Measurements from ENCODE around the gene OR5K1.

Gene OR5K1

DNA sequence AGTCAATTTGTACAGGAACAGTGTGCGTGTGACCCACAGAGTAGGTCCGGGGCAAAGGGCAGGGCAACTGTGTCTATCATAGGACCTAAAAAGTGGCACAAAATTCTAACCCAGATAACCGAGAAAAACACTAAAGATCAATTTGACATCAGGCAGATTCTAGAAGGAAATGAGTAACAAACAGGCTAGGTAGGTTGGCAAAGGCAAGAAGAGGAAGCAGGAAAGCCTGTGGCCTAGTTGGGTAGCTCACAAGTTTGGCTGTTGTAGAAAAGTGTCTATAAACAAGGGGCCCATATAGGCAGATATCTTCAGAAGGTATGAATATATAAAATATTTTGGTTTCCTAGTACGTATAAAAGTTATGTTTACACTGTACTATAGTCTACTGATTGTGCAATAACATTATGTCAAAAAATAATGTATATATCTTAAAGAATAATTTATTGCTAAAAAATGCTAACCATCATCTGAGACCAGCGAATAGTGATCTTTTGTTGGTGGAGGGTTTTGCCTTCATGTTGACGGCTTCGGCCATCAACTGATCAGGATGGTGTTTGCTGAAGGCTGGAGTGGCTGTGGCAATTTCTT lies 13.3 kb upstream of the OR5K1 start:
- Mint-ChIP-seq H3K36me3 (ENCODE audit: low read depth) (no peaks in the 10 kb centered on the region), H3K27me3 (ENCODE audit: low read depth) (peaks cover 3% of the 10 kb centered on the region), H3K4me1 (no peaks in the 10 kb centered on the region), H3K4me3 (no peak overlapping the region), H3K27ac (no peak overlapping the region), H3K9me3 (no peaks in the 10 kb centered on the region)
- TF ChIP-seq, protein P1, sequence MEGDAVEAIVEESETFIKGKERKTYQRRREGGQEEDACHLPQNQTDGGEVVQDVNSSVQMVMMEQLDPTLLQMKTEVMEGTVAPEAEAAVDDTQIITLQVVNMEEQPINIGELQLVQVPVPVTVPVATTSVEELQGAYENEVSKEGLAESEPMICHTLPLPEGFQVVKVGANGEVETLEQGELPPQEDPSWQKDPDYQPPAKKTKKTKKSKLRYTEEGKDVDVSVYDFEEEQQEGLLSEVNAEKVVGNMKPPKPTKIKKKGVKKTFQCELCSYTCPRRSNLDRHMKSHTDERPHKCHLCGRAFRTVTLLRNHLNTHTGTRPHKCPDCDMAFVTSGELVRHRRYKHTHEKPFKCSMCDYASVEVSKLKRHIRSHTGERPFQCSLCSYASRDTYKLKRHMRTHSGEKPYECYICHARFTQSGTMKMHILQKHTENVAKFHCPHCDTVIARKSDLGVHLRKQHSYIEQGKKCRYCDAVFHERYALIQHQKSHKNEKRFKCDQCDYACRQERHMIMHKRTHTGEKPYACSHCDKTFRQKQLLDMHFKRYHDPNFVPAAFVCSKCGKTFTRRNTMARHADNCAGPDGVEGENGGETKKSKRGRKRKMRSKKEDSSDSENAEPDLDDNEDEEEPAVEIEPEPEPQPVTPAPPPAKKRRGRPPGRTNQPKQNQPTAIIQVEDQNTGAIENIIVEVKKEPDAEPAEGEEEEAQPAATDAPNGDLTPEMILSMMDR (IDR thresholded peaks at IDR 0.05; ENCODE audit: unreplicated experiment in 3 of 3), result no peak

DNA sequence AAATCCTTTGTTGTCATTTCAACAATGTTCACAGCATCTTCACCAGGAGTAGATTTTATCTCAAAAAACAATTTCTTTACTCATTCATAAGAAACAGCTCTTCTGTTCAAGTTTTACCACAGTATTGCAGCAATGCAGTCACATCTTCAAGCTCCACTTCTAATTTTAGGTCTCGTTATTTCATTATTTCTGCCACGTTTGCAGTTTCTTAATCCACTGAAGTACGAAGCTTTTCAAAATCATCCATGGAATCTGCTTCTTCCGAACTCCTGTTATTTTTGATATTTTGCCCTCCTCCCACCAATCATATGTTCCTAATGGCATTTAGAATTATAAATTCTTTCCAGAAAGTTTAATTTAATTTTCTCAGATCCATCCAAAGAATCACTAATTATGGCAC lies 12.6 kb upstream of the OR5K1 start:
- H3K27ac Mint-ChIP-seq, result no peak overlapping the region
- TF ChIP-seq, protein P1 (IDR thresholded peaks at IDR 0.05; ENCODE audit: unreplicated experiment in 3 of 3), result no peak
- no peaks in the 10 kb centered on the region for H3K9me3 Mint-ChIP-seq

DNA sequence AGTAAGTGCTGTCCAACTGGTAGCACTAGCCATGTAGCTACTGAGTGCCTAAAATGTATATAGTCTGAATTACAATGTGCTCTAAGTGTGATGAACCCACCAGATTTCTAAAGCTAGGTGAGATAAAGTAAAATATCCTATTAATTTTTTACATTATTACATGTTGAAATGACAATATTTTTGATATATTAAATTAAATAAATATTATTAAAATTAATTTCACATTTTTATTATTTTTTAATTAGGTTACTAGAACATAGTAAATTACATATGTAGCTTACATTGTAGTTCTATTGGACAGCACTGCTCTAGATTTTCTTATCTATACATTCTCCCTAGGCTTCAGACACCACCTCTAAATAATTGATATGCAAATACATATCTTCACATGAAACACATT lies 9.2 kb upstream of the OR5K1 start:
- H3K9me3 Mint-ChIP-seq, result no peaks in the 10 kb centered on the region
- TF ChIP-seq, protein P1 (IDR thresholded peaks at IDR 0.05; ENCODE audit: unreplicated experiment in 3 of 3), result no peak
- H3K27me3 Mint-ChIP-seq (ENCODE audit: low read depth), result no peaks in the 10 kb centered on the region
- H3K27ac Mint-ChIP-seq, result no peak overlapping the region
- no peaks in the 10 kb centered on the region for H3K36me3 Mint-ChIP-seq (ENCODE audit: low read depth)
- no peak overlapping the region for H3K4me3 Mint-ChIP-seq
- H3K4me1 Mint-ChIP-seq, result no peaks in the 10 kb centered on the region

More for the DNA sequence above, 12.6 kb upstream of the OR5K1 start:
- no peak overlapping the region for H3K4me3 Mint-ChIP-seq
- peaks cover 3% of the 10 kb centered on the region for H3K27me3 Mint-ChIP-seq (ENCODE audit: low read depth)
- H3K4me1 Mint-ChIP-seq, result no peaks in the 10 kb centered on the region
- no peaks in the 10 kb centered on the region for H3K36me3 Mint-ChIP-seq (ENCODE audit: low read depth)

DNA sequence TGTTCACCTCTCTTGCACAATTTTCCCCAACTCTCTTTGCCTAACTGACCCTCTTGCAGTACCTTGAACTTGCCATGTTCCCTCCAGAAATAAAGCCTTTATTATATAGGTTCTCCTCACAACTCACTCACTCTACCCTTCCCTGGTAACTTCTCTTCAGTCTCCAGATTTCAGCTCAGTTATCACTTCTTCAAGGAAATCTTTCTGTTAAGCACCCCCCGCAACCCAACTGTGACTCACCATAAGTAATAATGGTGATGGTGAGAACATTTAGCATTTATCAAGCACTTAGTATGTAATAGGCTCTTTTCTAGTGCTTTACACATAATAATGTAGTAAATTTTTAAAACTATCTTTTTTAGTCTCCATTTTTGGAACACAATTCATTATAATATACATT lies 8.1 kb upstream of the OR5K1 start:
- Mint-ChIP-seq H3K9me3 (no peaks in the 10 kb centered on the region), H3K4me3 (no peak overlapping the region), H3K27ac (no peak overlapping the region), H3K36me3 (ENCODE audit: low read depth) (no peaks in the 10 kb centered on the region), H3K4me1 (no peaks in the 10 kb centered on the region), H3K27me3 (ENCODE audit: low read depth) (no peaks in the 10 kb centered on the region)
- TF ChIP-seq, protein P1 (IDR thresholded peaks at IDR 0.05; ENCODE audit: unreplicated experiment in 3 of 3), result no peak

DNA sequence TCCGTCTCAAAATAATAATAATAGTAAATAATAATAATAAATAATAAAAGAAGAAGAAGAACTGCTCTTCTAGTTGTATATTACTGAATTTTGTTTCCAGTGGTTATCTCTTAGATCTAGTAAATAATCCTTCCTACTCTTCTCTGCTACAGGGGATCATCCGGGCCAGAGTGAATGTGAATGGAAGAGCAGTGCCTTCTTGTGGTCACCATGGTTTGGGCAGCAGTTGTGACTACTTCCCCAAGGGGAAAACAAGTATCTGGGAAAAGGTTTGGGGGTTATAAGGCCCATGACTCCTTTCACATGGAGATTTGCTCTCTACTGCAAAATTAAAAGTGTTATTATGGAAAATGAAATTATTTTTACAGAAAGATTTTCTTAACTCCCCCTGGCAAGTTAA lies 5.5 kb upstream of the OR5K1 start:
- no peaks in the 10 kb centered on the region for H3K27me3 Mint-ChIP-seq (ENCODE audit: low read depth)
- H3K4me1 Mint-ChIP-seq, result no peaks in the 10 kb centered on the region
- TF ChIP-seq, protein P1 (IDR thresholded peaks at IDR 0.05; ENCODE audit: unreplicated experiment in 3 of 3), result no peak
- no peak overlapping the region for H3K4me3 Mint-ChIP-seq
- no peaks in the 10 kb centered on the region for H3K9me3 Mint-ChIP-seq
- no peaks in the 10 kb centered on the region for H3K36me3 Mint-ChIP-seq (ENCODE audit: low read depth)
- H3K27ac Mint-ChIP-seq, result no peak overlapping the region

DNA sequence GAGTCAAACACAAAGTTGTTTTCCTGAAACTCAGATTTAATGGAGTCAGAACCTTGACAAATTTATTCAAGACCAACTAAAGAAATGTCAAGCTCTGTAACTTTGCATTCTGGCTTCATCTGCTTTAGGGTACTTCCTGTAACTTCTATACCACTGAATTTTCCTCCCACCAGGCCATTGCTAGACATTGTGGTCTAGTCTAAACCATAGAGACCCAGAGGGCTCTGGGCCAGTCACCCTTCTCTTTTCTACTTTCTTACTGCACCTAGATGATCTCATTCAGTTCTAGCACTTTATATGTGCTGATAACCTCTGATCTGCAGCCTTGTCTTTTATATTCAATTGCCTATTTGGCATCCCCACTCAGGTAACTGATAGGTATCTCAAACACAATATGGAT lies 2.8 kb upstream of the OR5K1 start:
- Mint-ChIP-seq H3K36me3 (ENCODE audit: low read depth) (no peaks in the 10 kb centered on the region), H3K27ac (no peak overlapping the region), H3K9me3 (no peaks in the 10 kb centered on the region), H3K4me1 (no peaks in the 10 kb centered on the region), H3K4me3 (no peak overlapping the region), H3K27me3 (ENCODE audit: low read depth) (no peaks in the 10 kb centered on the region)
- TF ChIP-seq, protein P1 (IDR thresholded peaks at IDR 0.05; ENCODE audit: unreplicated experiment in 3 of 3), result no peak

All from nephron (organoid).